ENCODE measurements around the gene TPRN. TPM values are rescaled to one million over a fixed set of nuclear protein-coding genes. Genes with fewer than 3 reads are reported as not detected.
"Not testable (repeated sequence)": the region's sequence is repeated elsewhere in the genome, so short reads cannot be mapped to it uniquely, and the experiment has no call there.

The TPRN gene
- total RNA-seq (4.6 TPM), polyA plus RNA-seq (ENCODE audit: insufficient read depth in 1 of 8, insufficient read length in 8 of 8, low replicate concordance in 1 of 8) (10 to 100 TPM in 5 of 8 donors, 1 to 10 TPM in 3; 7.6 to 14.6 (median 10.6) TPM)
- long read RNA-seq, donor 1, partial matches to known transcripts: 0 of 4 reads
- long read RNA-seq, donor 1, other reads (novel, unspliced or antisense): 0 of 4 reads
- long read RNA-seq, donor 2: 0 reads
- long read RNA-seq, donor 3, partial matches to known transcripts: 117 of 146 reads
- long read RNA-seq, donor 3, other reads (novel, unspliced or antisense): 26 of 146 reads
- long read RNA-seq, donor 4, partial matches to known transcripts: 0 of 4 reads
- long read RNA-seq, donor 4, other reads (novel, unspliced or antisense): 0 of 4 reads
- long read RNA-seq, donor 5, partial matches to known transcripts: 7 of 11 reads
- long read RNA-seq, donor 5, other reads (novel, unspliced or antisense): 0 of 11 reads
- long read RNA-seq, donor 6, partial matches to known transcripts: 0 of 8 reads
- long read RNA-seq, donor 6, other reads (novel, unspliced or antisense): 0 of 8 reads
- long read RNA-seq, donor 7, partial matches to known transcripts: 0 of 1 reads
- long read RNA-seq, donor 7, other reads (novel, unspliced or antisense): 0 of 1 reads
- long read RNA-seq, donor 8, partial matches to known transcripts: 0 of 3 reads
- long read RNA-seq, donor 8, other reads (novel, unspliced or antisense): 0 of 3 reads
- long read RNA-seq, donor 9, partial matches to known transcripts: 0 of 4 reads
- long read RNA-seq, donor 9, other reads (novel, unspliced or antisense): 0 of 4 reads
- long read RNA-seq, donor 10, partial matches to known transcripts: 0 of 2 reads
- long read RNA-seq, donor 10, other reads (novel, unspliced or antisense): 0 of 2 reads
- long read RNA-seq, donor 11, partial matches to known transcripts: 0 of 3 reads
- long read RNA-seq, donor 11, other reads (novel, unspliced or antisense): 0 of 3 reads

GRCh38 chr9:137200311-137201204 is at the start of gene TPRN:
Gene TPRN, minus strand, starts transcription at chr9:137200741. Its CDS starts 30 bp downstream, at chr9:137200711.
- no peaks in the 10 kb centered on the region for H3K27me3 ChIP-seq (ENCODE audit: control insufficient read depth, insufficient read depth, low read length)
- WGBS (ENCODE audit: insufficient coverage): under 1% methylated on average over 116 of the region's 118 CpGs
- H3K27ac ChIP-seq (ENCODE audit: low read length): peak within 1 kb of the TSS; percentile 49
- H3K36me3 ChIP-seq (ENCODE audit: control insufficient read depth, insufficient read depth, low read length): peaks cover 3% of the 10 kb centered on the region
- peak within 1 kb of the TSS; percentile 74 for H3K4me3 ChIP-seq (ENCODE audit: low read length)
- peak; percentile 99 for DNase-seq
- peaks cover 54% of the 10 kb centered on the region for H3K4me1 ChIP-seq (ENCODE audit: control insufficient read depth, insufficient read depth, low read length)
- H3K9me3 ChIP-seq (replicated peaks; ENCODE audit: control insufficient read depth, low read depth, low read length): no peaks in the 10 kb centered on the region

- peaks cover 14% of the 10 kb centered on the region for H3K36me3 ChIP-seq (ENCODE audit: control insufficient read depth, insufficient read depth, low read length)
- H3K4me3 ChIP-seq (ENCODE audit: low read length): no peak overlapping the region
- H3K27me3 ChIP-seq (ENCODE audit: control insufficient read depth, insufficient read depth, low read length): no peaks in the 10 kb centered on the region
- no peak for DNase-seq
- no peaks in the 10 kb centered on the region for H3K9me3 ChIP-seq (replicated peaks; ENCODE audit: control insufficient read depth, low read depth, low read length)
- H3K4me1 ChIP-seq (ENCODE audit: control insufficient read depth, insufficient read depth, low read length): peaks cover 48% of the 10 kb centered on the region
- 60% methylated on average over 2 of the region's 6 CpGs for WGBS (ENCODE audit: insufficient coverage)
- peak overlapping the region; percentile 40 for H3K27ac ChIP-seq (ENCODE audit: low read length)
These were observed 47.3 kb upstream of the TPRN start for GRCh38 chr9:137247916-137248175.

GRCh38 chr9:137247135-137247915 is 46.8 kb upstream of the TPRN start:
- H3K9me3 ChIP-seq (replicated peaks; ENCODE audit: control insufficient read depth, low read depth, low read length): no peaks in the 10 kb centered on the region
- no peak for DNase-seq
- H3K4me1 ChIP-seq (ENCODE audit: control insufficient read depth, insufficient read depth, low read length): peaks cover 53% of the 10 kb centered on the region
- no peak overlapping the region for H3K4me3 ChIP-seq (ENCODE audit: low read length)
- no peaks in the 10 kb centered on the region for H3K27me3 ChIP-seq (ENCODE audit: control insufficient read depth, insufficient read depth, low read length)
- H3K27ac ChIP-seq (ENCODE audit: low read length): peak overlapping the region; percentile 40
- peaks cover 19% of the 10 kb centered on the region for H3K36me3 ChIP-seq (ENCODE audit: control insufficient read depth, insufficient read depth, low read length)
- 41% methylated on average over 17 of the region's 20 CpGs for WGBS (ENCODE audit: insufficient coverage)

- H3K4me1 ChIP-seq (ENCODE audit: control insufficient read depth, insufficient read depth, low read length): peaks cover 55% of the 10 kb centered on the region
- H3K4me3 ChIP-seq (ENCODE audit: low read length): no peak overlapping the region
- H3K9me3 ChIP-seq (replicated peaks; ENCODE audit: control insufficient read depth, low read depth, low read length): no peaks in the 10 kb centered on the region
- 82% methylated on average over 24 of the region's 25 CpGs for WGBS (ENCODE audit: insufficient coverage)
- H3K27me3 ChIP-seq (ENCODE audit: control insufficient read depth, insufficient read depth, low read length): no peaks in the 10 kb centered on the region
- no peak overlapping the region for H3K27ac ChIP-seq (ENCODE audit: low read length)
- no peak for DNase-seq
- H3K36me3 ChIP-seq (ENCODE audit: control insufficient read depth, insufficient read depth, low read length): peaks cover 25% of the 10 kb centered on the region
These were observed 45.2 kb upstream of the TPRN start for GRCh38 chr9:137245450-137246421.

- Histone ChIP-seq H3K4me1 (ENCODE audit: control insufficient read depth, insufficient read depth, low read length) (peaks cover 50% of the 10 kb centered on the region), H3K9me3 (replicated peaks; ENCODE audit: control insufficient read depth, low read depth, low read length) (no peaks in the 10 kb centered on the region), H3K27ac (ENCODE audit: low read length) (no peak overlapping the region), H3K4me3 (ENCODE audit: low read length) (no peak overlapping the region), H3K27me3 (ENCODE audit: control insufficient read depth, insufficient read depth, low read length) (no peaks in the 10 kb centered on the region), H3K36me3 (ENCODE audit: control insufficient read depth, insufficient read depth, low read length) (peaks cover 25% of the 10 kb centered on the region)
- no peak for DNase-seq
- 42% methylated on average over 29 of the region's 36 CpGs for WGBS (ENCODE audit: insufficient coverage)
These were observed 44.2 kb upstream of the TPRN start for GRCh38 chr9:137244486-137245449.

- DNase-seq: no peak
- Histone ChIP-seq H3K36me3 (ENCODE audit: control insufficient read depth, insufficient read depth, low read length) (peaks cover 25% of the 10 kb centered on the region), H3K4me3 (ENCODE audit: low read length) (no peak overlapping the region), H3K9me3 (replicated peaks; ENCODE audit: control insufficient read depth, low read depth, low read length) (no peaks in the 10 kb centered on the region), H3K27ac (ENCODE audit: low read length) (no peak overlapping the region), H3K4me1 (ENCODE audit: control insufficient read depth, insufficient read depth, low read length) (peaks cover 59% of the 10 kb centered on the region), H3K27me3 (ENCODE audit: control insufficient read depth, insufficient read depth, low read length) (no peaks in the 10 kb centered on the region)
- WGBS (ENCODE audit: insufficient coverage): 63% methylated on average over 10 of the region's 15 CpGs
These were observed 43.3 kb upstream of the TPRN start for GRCh38 chr9:137243626-137244485.

- H3K9me3 ChIP-seq (replicated peaks; ENCODE audit: control insufficient read depth, low read depth, low read length); H3K27ac ChIP-seq (ENCODE audit: low read length); DNase-seq; H3K27me3 ChIP-seq (ENCODE audit: control insufficient read depth, insufficient read depth, low read length); H3K4me3 ChIP-seq (ENCODE audit: low read length): not testable (repeated sequence)
- Histone ChIP-seq H3K4me1 (ENCODE audit: control insufficient read depth, insufficient read depth, low read length) (peaks cover 65% of the 10 kb centered on the region), H3K36me3 (ENCODE audit: control insufficient read depth, insufficient read depth, low read length) (peaks cover 25% of the 10 kb centered on the region)
- 93% methylated on average over 7 of the region's 18 CpGs for WGBS (ENCODE audit: insufficient coverage)
These were observed 42.7 kb upstream of the TPRN start for GRCh38 chr9:137243266-137243625.

Measured in muscle of leg (tissue), 16 donors.